Hepatocyte (in vitro differentiated cells): ENCODE data around the gene MYO5C.

Experiments used
- EZH2 ChIP-seq: fragments of 200-600 bp; sonication (generic); IDR thresholded peaks from 2 replicates; pipeline ENCODE4 v1.6.1; 2016; ENCODE audit warnings: antibody characterized with exemption, mild to moderate bottlenecking, borderline replicate concordance
- EZH2phosphoT487 ChIP-seq: fragments of 200-600 bp; sonication (generic); IDR thresholded peaks from one replicate; pipeline ENCODE4 v1.6.1; 2018; ENCODE audit warnings: antibody characterized with exemption, mild to moderate bottlenecking, low read depth, moderate library complexity; ENCODE audit not compliant: unreplicated experiment, severe bottlenecking
- TF ChIP-seq, protein P1 (sequence below): fragments of 200-600 bp; sonication (generic); IDR thresholded peaks from 2 replicates; pipeline ENCODE4 v1.5.1; 2016; ENCODE audit warnings: antibody characterized with exemption, mild to moderate bottlenecking; ENCODE audit not compliant: poor library complexity

DNA sequence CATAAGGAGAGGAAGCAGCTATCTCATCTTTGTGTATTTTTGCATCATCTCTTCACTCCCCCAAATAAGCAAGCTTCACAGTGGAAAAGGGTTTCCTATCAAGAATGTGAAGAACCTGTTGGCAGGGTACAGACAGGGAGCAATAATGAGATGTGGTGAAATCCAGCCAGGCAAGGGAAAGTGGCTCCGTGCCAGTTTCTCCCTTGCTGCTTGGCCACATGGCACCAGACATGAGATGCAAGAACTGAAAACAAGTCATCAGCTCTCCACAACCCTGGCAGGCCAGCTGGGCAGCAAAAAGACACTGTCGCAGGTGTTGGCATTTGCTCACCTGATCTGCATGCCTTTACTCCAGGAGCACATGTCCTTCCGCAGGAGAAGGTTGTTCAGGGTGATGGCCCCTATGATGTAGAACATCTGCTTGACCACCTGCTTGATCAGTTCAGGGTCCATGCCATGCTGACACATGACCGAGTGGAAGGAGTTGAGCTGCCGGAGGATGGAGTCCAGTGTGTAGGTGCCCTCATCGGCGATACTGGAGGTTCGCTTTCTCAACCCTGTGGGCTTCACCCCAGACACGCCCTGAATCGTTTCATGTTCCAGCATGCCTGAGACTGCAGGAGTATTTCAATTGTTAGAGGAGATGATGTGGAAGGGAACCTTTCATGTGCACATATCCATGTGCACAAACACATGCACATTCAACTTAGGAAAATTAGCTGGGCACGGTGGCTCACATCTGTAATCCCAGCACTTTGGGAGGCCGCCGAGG lies 23.3 kb upstream of the MYO5C start:
- TF ChIP-seq, protein P1, sequence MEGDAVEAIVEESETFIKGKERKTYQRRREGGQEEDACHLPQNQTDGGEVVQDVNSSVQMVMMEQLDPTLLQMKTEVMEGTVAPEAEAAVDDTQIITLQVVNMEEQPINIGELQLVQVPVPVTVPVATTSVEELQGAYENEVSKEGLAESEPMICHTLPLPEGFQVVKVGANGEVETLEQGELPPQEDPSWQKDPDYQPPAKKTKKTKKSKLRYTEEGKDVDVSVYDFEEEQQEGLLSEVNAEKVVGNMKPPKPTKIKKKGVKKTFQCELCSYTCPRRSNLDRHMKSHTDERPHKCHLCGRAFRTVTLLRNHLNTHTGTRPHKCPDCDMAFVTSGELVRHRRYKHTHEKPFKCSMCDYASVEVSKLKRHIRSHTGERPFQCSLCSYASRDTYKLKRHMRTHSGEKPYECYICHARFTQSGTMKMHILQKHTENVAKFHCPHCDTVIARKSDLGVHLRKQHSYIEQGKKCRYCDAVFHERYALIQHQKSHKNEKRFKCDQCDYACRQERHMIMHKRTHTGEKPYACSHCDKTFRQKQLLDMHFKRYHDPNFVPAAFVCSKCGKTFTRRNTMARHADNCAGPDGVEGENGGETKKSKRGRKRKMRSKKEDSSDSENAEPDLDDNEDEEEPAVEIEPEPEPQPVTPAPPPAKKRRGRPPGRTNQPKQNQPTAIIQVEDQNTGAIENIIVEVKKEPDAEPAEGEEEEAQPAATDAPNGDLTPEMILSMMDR = no peak
- no peak for TF ChIP-seq EZH2phosphoT487
- TF ChIP-seq EZH2 = no peak
